GM20000 (cell line): ENCODE measurements around the gene LHFPL6.

ENCODE experiments used
- DNase-seq: peaks from one replicate; pipeline ENCODE4 v3.0.0; 2012; ENCODE audit warnings: low spot score
- CTCF ChIP-seq: IDR thresholded peaks from 2 replicates; pipeline ENCODE4 v1.5.1; 2012; ENCODE audit warnings: mild to moderate bottlenecking, control low read depth; ENCODE audit errors: extremely low read depth, missing control alignments

Gene LHFPL6

GRCh38 chr13:39298951-39299350, 304.0 kb downstream of the LHFPL6 start:
- no peak for TF ChIP-seq CTCF

GRCh38 chr13:39297664-39298171, 305.3 kb downstream of the LHFPL6 start:
- TF ChIP-seq CTCF, result no peak
- no peak for DNase-seq

More at GRCh38 chr13:39298951-39299350, 304.0 kb downstream of the LHFPL6 start:
- no peak for DNase-seq

- no peak for TF ChIP-seq CTCF
- DNase-seq, result no peak
Observed at GRCh38 chr13:39297023-39297422, 306.0 kb downstream of the LHFPL6 start.

- DNase-seq, result no peak
- no peak for TF ChIP-seq CTCF
Observed at GRCh38 chr13:39296193-39296592, 306.8 kb downstream of the LHFPL6 start.
